PC-9 (cell line): Measurements from ENCODE around the gene C15orf62. TPM values are rescaled to one million over a fixed set of nuclear protein-coding genes. Genes with fewer than 3 reads are reported as not detected.

Experiments
- BruUV-seq: library from RNA; stranded (reverse); fragments of 400-500 nt; replicated peaks from 2 replicates; lab custom pipeline; 2021; lab: Mats Ljungman, UMichigan
- CTCF ChIA-PET: fragments of 300-600 bp; sonication (Branson Sonifier 250); formaldehyde crosslinking; loops from one replicate; lab custom pipeline; 2022; ENCODE audit warnings: antibody characterized with exemption; lab: Charles Lee
- POLR2A ChIA-PET: fragments of 300-600 bp; sonication (Branson Sonifier 250); formaldehyde crosslinking; loops from one replicate; lab custom pipeline; 2022; ENCODE audit warnings: antibody characterized with exemption; ENCODE audit not compliant: unreplicated experiment; lab: Charles Lee
- DNase-seq, 2 experiments: peaks; one replicate each; pipeline versions ENCODE4 v3.0.0 to v3.0.0-alpha.2; 2015 to 2022; ENCODE audit warnings: mixed read lengths in 1 of 2
- H2AFZ ChIP-seq: fragments of 200-600 bp; sonication (generic); 2 replicates; pipeline ENCODE4 v1.8.1; 2017; ENCODE audit warnings: antibody characterized with exemption
- H3F3A ChIP-seq: fragments of 200-600 bp; sonication (generic); 2 replicates; pipeline ENCODE4 v1.8.1; 2017; ENCODE audit warnings: antibody characterized with exemption, mild to moderate bottlenecking, low read depth; ENCODE audit not compliant: insufficient read depth
- H3K27ac ChIP-seq: fragments of 200-600 bp; sonication (generic); 2 replicates; pipeline ENCODE4 v1.6.1; 2016; ENCODE audit warnings: mixed run types
- H3K27me3 ChIP-seq: fragments of 200-600 bp; sonication (generic); 2 replicates; pipeline ENCODE4 v1.6.1; 2016; ENCODE audit warnings: low read depth, mixed run types; ENCODE audit not compliant: insufficient read depth
- H3K36me3 ChIP-seq: fragments of 200-600 bp; sonication (generic); 2 replicates; pipeline ENCODE4 v1.6.1; 2016; ENCODE audit warnings: low read depth, mixed run types
- H3K4me1 ChIP-seq: fragments of 200-600 bp; sonication (generic); replicated peaks from 2 replicates; pipeline ENCODE4 v1.6.1; 2016; ENCODE audit warnings: mixed run types; ENCODE audit not compliant: insufficient read depth
- H3K4me2 ChIP-seq: fragments of 200-600 bp; sonication (generic); 2 replicates; pipeline ENCODE4 v1.6.1; 2017; ENCODE audit warnings: mixed run types
- H3K4me3 ChIP-seq: fragments of 200-600 bp; sonication (generic); 2 replicates; pipeline ENCODE4 v1.6.1; 2016; ENCODE audit warnings: mixed run types
- H3K79me2 ChIP-seq: fragments of 200-600 bp; sonication (generic); 2 replicates; pipeline ENCODE4 v1.6.1; 2017; ENCODE audit warnings: low read depth, mixed run types
- H3K9me2 ChIP-seq: fragments of 200-600 bp; sonication (generic); 2 replicates; pipeline ENCODE4 v1.8.1; 2017; ENCODE audit warnings: mild to moderate bottlenecking; ENCODE audit not compliant: insufficient read depth
- H3K9me3 ChIP-seq: fragments of 200-600 bp; sonication (generic); 2 replicates; pipeline ENCODE4 v1.8.1; 2016; ENCODE audit warnings: low read depth; ENCODE audit not compliant: insufficient read depth
- H4K20me1 ChIP-seq: fragments of 200-600 bp; sonication (generic); 2 replicates; pipeline ENCODE4 v1.8.1; 2017; ENCODE audit not compliant: insufficient read depth
- CTCF ChIP-seq: fragments of 200-600 bp; sonication (generic); conservative IDR thresholded peaks from 2 replicates; pipeline ENCODE4 v1.6.1; 2017; ENCODE audit warnings: mixed run types, antibody characterized with exemption, mild to moderate bottlenecking, moderate library complexity
- EZH2 ChIP-seq: fragments of 200-600 bp; sonication (generic); IDR thresholded peaks from 2 replicates; pipeline ENCODE4 v1.8.0; 2017; ENCODE audit warnings: antibody characterized with exemption, low read depth
- intact Hi-C: fragments of 100-400 bp; cut with micrococcal nuclease; formaldehyde crosslinking; loops from one replicate; pipeline ENCODE4 v1.10.0; 2022; ENCODE audit not compliant: unreplicated experiment
- total RNA-seq: library from RNA; stranded (reverse); gene quantifications from 2 replicates; pipeline ENCODE4 v1.2.3, GENCODE V29; 2021

C15orf62 gene
- total RNA-seq, 1 experiment from 2014 or later: 0.33 TPM

DNA sequence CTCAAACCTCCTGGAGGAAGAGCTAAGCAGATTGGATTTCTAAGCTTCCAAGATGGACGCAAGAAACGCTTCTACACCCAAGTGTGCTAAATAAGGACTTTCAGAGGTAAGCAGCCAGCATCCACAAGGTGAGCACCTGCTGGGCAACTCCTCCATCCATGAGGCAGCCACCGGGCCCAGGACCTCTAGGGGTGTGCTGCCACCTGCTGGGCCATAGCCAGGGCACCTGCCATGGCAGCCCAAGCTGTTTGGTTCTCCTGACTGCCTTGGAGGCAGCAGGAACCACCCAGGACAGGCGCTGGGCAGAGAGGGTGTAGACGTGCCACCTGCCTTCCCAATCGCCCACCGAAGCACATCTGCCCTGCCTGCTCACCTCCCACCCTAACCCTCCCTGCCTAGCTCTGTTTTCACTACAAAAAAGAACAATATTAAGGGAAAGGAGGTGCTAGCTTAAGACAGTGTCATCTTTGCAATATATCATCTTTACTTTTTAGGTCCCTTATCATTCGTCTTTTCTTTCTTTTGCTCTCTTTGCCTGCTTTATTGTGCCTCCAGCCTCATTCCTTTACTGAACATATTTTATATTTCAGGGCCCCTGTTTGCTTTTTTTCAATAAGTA, 12.9 kb downstream of the C15orf62 start:
- BruUV-seq: no TSS peak
- H3K9me2 ChIP-seq: no peaks in the 10 kb centered on the region
- peak; percentile 73 to 85 for DNase-seq
- no peak overlapping the region for H3K4me2 ChIP-seq
- POLR2A ChIA-PET: no interaction called here
- TF ChIP-seq EZH2: no peak
- TF ChIP-seq CTCF: peak; percentile 79
- no peaks in the 10 kb centered on the region for H3K9me3 ChIP-seq
- no peaks in the 10 kb centered on the region for H4K20me1 ChIP-seq
- peaks cover 35% of the 10 kb centered on the region for H3F3A ChIP-seq
- no peaks in the 10 kb centered on the region for H3K36me3 ChIP-seq
- no peak overlapping the region for H3K27ac ChIP-seq
- H3K79me2 ChIP-seq: peaks cover 33% of the 10 kb centered on the region
- H3K4me1 ChIP-seq: peaks cover 35% of the 10 kb centered on the region
- H3K4me3 ChIP-seq: no peak overlapping the region
- no peak overlapping the region for H2AFZ ChIP-seq
- no peaks in the 10 kb centered on the region for H3K27me3 ChIP-seq
- intact Hi-C loops: loop anchor here (1.0 to 2.0 kb wide), 2 partner anchors 36 to 104 kb away; no protein-coding TSS in a partner anchor
- CTCF ChIA-PET: interaction anchor here (1.2 to 1.7 kb wide), 3 partner anchors 36 to 109 kb away, joined by 7 to 9 read pairs (median 7); no protein-coding TSS in a partner anchor

GRCh38 chr15:40785164-40785563, 15.4 kb downstream of the C15orf62 start:
- no peak overlapping the region for H2AFZ ChIP-seq
- no peaks in the 10 kb centered on the region for H3K9me3 ChIP-seq
- CTCF ChIA-PET: interaction anchor here (0.5 to 1.8 kb wide), 8 partner anchors 19 to 453 kb away, joined by 3 to 7 read pairs (median 4); partner anchors contain the start of gene VPS18
- H4K20me1 ChIP-seq: no peaks in the 10 kb centered on the region
- H3F3A ChIP-seq: peaks cover 54% of the 10 kb centered on the region
- H3K79me2 ChIP-seq: peaks cover 44% of the 10 kb centered on the region
- H3K27me3 ChIP-seq: no peaks in the 10 kb centered on the region
- H3K4me3 ChIP-seq: peak overlapping the region; percentile 45; the same call in 1 of the 2 replicates
- H3K9me2 ChIP-seq: no peaks in the 10 kb centered on the region
- peak in 1 of 2 experiments; percentile 41 for DNase-seq
- peak overlapping the region; percentile 98 for H3K27ac ChIP-seq
- no TSS peak for BruUV-seq
- POLR2A ChIA-PET: interaction anchor here (0.7 to 0.8 kb wide), 3 partner anchors 21 to 110 kb away, joined by 3 to 4 read pairs (median 3); no protein-coding TSS in a partner anchor
- intact Hi-C loops: no loop called here
- TF ChIP-seq CTCF (peak; percentile 49), EZH2 (no peak)
- peaks cover 56% of the 10 kb centered on the region for H3K4me1 ChIP-seq
- peak overlapping the region; percentile 74 for H3K4me2 ChIP-seq
- H3K36me3 ChIP-seq: no peaks in the 10 kb centered on the region

DNA sequence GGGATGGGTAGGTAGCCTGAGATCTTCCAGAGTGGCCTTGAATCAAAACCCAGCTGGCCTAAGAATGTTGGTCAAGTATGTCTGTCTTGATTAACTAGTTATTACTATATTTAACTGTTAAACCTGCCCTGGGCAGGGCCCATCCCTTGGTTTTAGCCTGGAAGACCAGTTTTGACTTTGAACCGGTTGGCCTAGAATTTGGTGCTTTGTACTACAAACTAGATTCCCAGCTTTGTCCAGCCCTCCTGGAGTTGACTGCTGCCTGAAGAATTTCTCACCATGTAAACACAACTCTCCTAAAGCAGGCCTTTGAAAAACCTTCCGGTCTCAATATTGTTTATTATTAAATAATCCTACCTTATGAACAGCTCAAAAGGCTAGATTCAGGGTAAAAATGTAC, 16.0 kb downstream of the C15orf62 start:
- DNase-seq: peak; percentile 74 to 91
- Histone ChIP-seq H3F3A (peaks cover 61% of the 10 kb centered on the region), H3K9me2 (no peaks in the 10 kb centered on the region), H3K4me3 (peak overlapping the region; percentile 45; the same call in 1 of the 2 replicates), H3K27me3 (no peaks in the 10 kb centered on the region), H3K9me3 (no peaks in the 10 kb centered on the region), H3K36me3 (no peaks in the 10 kb centered on the region), H3K27ac (peak overlapping the region; percentile 98), H2AFZ (no peak overlapping the region), H3K4me2 (peak overlapping the region; percentile 74), H3K79me2 (peaks cover 45% of the 10 kb centered on the region), H4K20me1 (no peaks in the 10 kb centered on the region), H3K4me1 (peaks cover 63% of the 10 kb centered on the region)
- ChIA-PET POLR2A (interaction anchor here (0.6 to 0.7 kb wide), 2 partner anchors 21 to 223 kb away, joined by 4 to 7 read pairs; no protein-coding TSS in a partner anchor), CTCF (interaction anchor here (1.2 to 1.8 kb wide), 4 partner anchors 39 to 106 kb away, joined by 3 to 7 read pairs (median 4); no protein-coding TSS in a partner anchor)
- TF ChIP-seq EZH2 (no peak), CTCF (no peak)
- BruUV-seq: no TSS peak
- intact Hi-C loops: no loop called here
